Mammary epithelial cell (primary cell): ENCODE data around the gene HIF3A.

ENCODE experiments used
- EZH2 ChIP-seq: IDR thresholded peaks from 2 replicates; pipeline ENCODE4 v1.6.1; 2012; ENCODE audit warnings: low read length, inconsistent platforms, borderline replicate concordance
- TF ChIP-seq, protein P1 (sequence below), 2 donors: IDR thresholded peaks in 1 of 2; conservative IDR thresholded peaks in 1 of 2; 2 replicates each; pipeline ENCODE4 v1.5.1; 2011 to 2012; ENCODE audit warnings: inconsistent platforms in 2 of 2, low read length in 2 of 2, mild to moderate bottlenecking in 2 of 2, control low read depth in 1 of 2, low read depth in 1 of 2; ENCODE audit not compliant: insufficient read depth in 1 of 2; ENCODE audit errors: extremely low read depth in 1 of 2

DNA sequence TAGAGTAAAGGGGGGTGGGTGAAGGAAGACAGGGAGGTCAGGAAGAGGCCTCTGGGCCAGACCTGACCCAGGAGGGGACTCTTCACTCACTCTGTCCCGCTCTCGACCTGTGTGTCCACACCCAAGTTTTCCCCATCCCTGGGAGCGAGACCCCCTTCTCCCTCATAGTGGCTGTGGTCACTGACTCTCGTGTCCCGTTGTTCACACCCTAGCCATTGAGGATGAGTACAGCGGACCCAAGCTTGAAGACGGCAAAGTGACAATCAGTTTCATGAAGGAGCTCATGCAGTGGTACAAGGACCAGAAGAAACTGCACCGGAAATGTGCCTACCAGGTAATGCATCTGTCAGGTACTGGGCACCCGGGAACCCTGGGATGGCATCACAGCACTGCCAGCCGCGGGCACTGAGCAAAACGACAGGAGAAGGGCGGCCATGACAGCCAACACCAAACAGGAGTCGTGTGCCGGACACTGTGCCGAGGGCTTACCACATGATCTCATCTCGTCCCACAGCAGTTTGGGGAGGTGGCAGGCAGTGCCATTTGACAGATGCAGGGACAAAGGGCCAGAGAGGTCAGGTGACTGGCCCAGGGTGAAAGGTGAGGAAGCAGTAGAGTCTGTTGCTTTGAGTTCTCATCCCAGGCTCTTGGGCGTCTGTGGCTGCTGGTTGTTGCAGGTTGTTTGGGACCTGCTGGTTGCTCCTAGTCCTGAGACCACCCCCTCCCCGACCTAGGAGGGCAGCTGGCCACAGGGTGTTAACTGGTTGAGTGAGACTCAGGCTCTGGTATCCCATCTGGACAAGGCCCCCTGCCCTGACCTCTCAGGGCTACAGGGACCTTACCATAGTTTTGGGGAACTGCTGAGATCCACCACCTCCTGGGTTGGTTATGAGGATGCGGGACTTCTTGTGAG, 79.7 kb downstream of the HIF3A start:
- TF ChIP-seq, protein P1, sequence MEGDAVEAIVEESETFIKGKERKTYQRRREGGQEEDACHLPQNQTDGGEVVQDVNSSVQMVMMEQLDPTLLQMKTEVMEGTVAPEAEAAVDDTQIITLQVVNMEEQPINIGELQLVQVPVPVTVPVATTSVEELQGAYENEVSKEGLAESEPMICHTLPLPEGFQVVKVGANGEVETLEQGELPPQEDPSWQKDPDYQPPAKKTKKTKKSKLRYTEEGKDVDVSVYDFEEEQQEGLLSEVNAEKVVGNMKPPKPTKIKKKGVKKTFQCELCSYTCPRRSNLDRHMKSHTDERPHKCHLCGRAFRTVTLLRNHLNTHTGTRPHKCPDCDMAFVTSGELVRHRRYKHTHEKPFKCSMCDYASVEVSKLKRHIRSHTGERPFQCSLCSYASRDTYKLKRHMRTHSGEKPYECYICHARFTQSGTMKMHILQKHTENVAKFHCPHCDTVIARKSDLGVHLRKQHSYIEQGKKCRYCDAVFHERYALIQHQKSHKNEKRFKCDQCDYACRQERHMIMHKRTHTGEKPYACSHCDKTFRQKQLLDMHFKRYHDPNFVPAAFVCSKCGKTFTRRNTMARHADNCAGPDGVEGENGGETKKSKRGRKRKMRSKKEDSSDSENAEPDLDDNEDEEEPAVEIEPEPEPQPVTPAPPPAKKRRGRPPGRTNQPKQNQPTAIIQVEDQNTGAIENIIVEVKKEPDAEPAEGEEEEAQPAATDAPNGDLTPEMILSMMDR (conservative IDR thresholded peaks at IDR 0.05 in 1 of 2, IDR thresholded peaks at IDR 0.05 in 1 of 2; ENCODE audit: extremely low read depth in 1 of 2, insufficient read depth in 1 of 2, low read depth in 1 of 2, low read length in 2 of 2), result no peak
- no peak for TF ChIP-seq EZH2
